Neuronal stem cell (in vitro differentiated cells): ENCODE measurements around the gene CCDC149.

ENCODE experiments used
- DNase-seq: peaks from one replicate; pipeline ENCODE4 v3.0.0-alpha.2; 2013; ENCODE audit warnings: low spot score
- H2AFZ ChIP-seq: one replicate; pipeline ENCODE4 v1.6.1; 2013; ENCODE audit warnings: mild to moderate bottlenecking, low read length, inconsistent platforms
- H2AK5ac ChIP-seq: 2 replicates; pipeline ENCODE4 v1.6.1; 2013; ENCODE audit warnings: low read depth, mild to moderate bottlenecking, inconsistent platforms, low read length, moderate library complexity, mixed read lengths
- H2BK120ac ChIP-seq: 2 replicates; pipeline ENCODE4 v1.6.1; 2013; ENCODE audit warnings: low read depth, mild to moderate bottlenecking, inconsistent platforms, low read length, moderate library complexity, mixed read lengths
- H2BK12ac ChIP-seq: one replicate; pipeline ENCODE4 v1.6.1; 2013; ENCODE audit warnings: low read length, inconsistent platforms
- H2BK15ac ChIP-seq: 2 replicates; pipeline ENCODE4 v1.6.1; 2013; ENCODE audit warnings: mild to moderate bottlenecking, low read length, inconsistent platforms, mixed read lengths
- H2BK5ac ChIP-seq: one replicate; pipeline ENCODE4 v1.6.1; 2013; ENCODE audit warnings: inconsistent platforms, mild to moderate bottlenecking, low read length, moderate library complexity
- H3K14ac ChIP-seq: one replicate; pipeline ENCODE4 v1.6.1; 2013; ENCODE audit warnings: low read length, inconsistent platforms
- H3K18ac ChIP-seq: 2 replicates; pipeline ENCODE4 v1.6.1; 2013; ENCODE audit warnings: low read length, inconsistent platforms
- H3K23ac ChIP-seq: 2 replicates; pipeline ENCODE4 v1.6.1; 2013; ENCODE audit warnings: low read depth, mild to moderate bottlenecking, mixed read lengths, low read length, inconsistent platforms; ENCODE audit not compliant: poor library complexity
- H3K27ac ChIP-seq: replicated peaks from 3 replicates; pipeline ENCODE4 v1.5.1; 2013; ENCODE audit warnings: low read length, inconsistent platforms
- H3K27me3 ChIP-seq, 3 experiments: 2 replicates each; pipeline ENCODE4 v1.6.1; 2013; ENCODE audit warnings: low read length in 3 of 3, mild to moderate bottlenecking in 2 of 3, inconsistent platforms in 1 of 3, low read depth in 1 of 3, mixed read lengths in 1 of 3, moderate library complexity in 1 of 3; ENCODE audit not compliant: control insufficient read depth in 3 of 3, insufficient read depth in 3 of 3
- H3K36me3 ChIP-seq, 2 donors: replicated peaks in 1 of 2; 2 replicates each; pipeline ENCODE4 v1.6.1; 2013; ENCODE audit warnings: low read length in 2 of 2; ENCODE audit not compliant: control insufficient read depth in 2 of 2, insufficient read depth in 2 of 2
- H3K4ac ChIP-seq: 2 replicates; pipeline ENCODE4 v1.6.1; 2013; ENCODE audit warnings: inconsistent platforms, mild to moderate bottlenecking, low read length, moderate library complexity
- H3K4me1 ChIP-seq, 2 donors: 1 replicate in 1 of 2; 2 replicates in 1 of 2; pipeline ENCODE4 v1.6.1; 2013; ENCODE audit warnings: low read length in 2 of 2, low read depth in 1 of 2; ENCODE audit not compliant: control insufficient read depth in 2 of 2, insufficient read depth in 1 of 2
- H3K4me2 ChIP-seq: one replicate; pipeline ENCODE4 v1.6.1; 2013; ENCODE audit warnings: mild to moderate bottlenecking, low read length, inconsistent platforms; ENCODE audit not compliant: insufficient read depth, poor library complexity, severe bottlenecking
- H3K4me3 ChIP-seq, 2 donors: 2 replicates each; pipeline ENCODE4 v1.5.1; 2013; ENCODE audit warnings: low read length in 2 of 2, mild to moderate bottlenecking in 2 of 2, inconsistent platforms in 1 of 2, moderate library complexity in 1 of 2
- H3K79me1 ChIP-seq: one replicate; pipeline ENCODE4 v1.6.1; 2013; ENCODE audit warnings: low read depth, mild to moderate bottlenecking, inconsistent platforms, low read length, moderate library complexity
- H3K9ac ChIP-seq: one replicate; pipeline ENCODE4 v1.6.1; 2013; ENCODE audit warnings: mild to moderate bottlenecking, low read depth, low read length, inconsistent platforms; ENCODE audit not compliant: poor library complexity
- H3K9me3 ChIP-seq, 2 donors: replicated peaks in 1 of 2; 2 replicates each; pipeline versions ENCODE3 to v1.6.1; 2013; ENCODE audit warnings: low read length in 2 of 2, mild to moderate bottlenecking in 2 of 2, inconsistent platforms in 1 of 2, low read depth in 1 of 2, mixed read lengths in 1 of 2, moderate library complexity in 1 of 2; ENCODE audit not compliant: control insufficient read depth in 2 of 2, insufficient read depth in 1 of 2
- H4K8ac ChIP-seq: one replicate; pipeline ENCODE4 v1.6.1; 2013; ENCODE audit warnings: low read depth, mild to moderate bottlenecking, inconsistent platforms, low read length, moderate library complexity
- H4K91ac ChIP-seq: one replicate; pipeline ENCODE4 v1.6.1; 2013; ENCODE audit warnings: low read length, low read depth, mild to moderate bottlenecking, inconsistent platforms; ENCODE audit not compliant: poor library complexity
- WGBS, 2 donors: extraction: QIAGEN DNeasy Blood & Tissue Kit; methylation state at CpG; one replicate each; pipeline ENCODE4 v1.1.7; 2013; ENCODE audit warnings: missing lambda C conversion rate in 2 of 2, mixed read lengths in 1 of 2; ENCODE audit not compliant: insufficient read length in 2 of 2, insufficient replicate concordance in 1 of 2; ENCODE audit errors: extremely low coverage in 2 of 2; 5-methylcytosine and 5-hydroxymethylcytosine counted together

The CCDC149 gene

DNA sequence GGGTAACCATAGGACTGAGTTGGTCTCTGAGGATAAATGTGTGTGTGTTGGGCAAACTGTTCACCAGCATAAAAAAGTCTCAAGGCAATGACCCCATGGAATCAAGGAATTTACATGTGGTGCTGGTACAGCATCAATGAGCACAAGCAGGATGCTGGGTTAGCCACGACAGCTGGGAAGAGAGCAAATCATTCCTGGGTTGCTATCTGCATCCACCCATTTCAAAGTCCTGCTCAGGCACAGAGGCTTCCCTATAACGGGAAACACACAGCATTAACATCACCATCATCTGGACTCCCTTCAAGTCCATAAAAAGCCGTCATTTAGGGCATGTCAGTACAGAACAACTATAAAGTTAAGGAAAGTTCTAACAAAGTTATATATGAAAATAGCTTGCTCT lies 41.6 kb downstream of the CCDC149 start:
- no peaks in the 10 kb centered on the region for H3K9me3 ChIP-seq
- no peak overlapping the region for H4K91ac ChIP-seq
- no peaks in the 10 kb centered on the region for H3K27me3 ChIP-seq
- no peak overlapping the region for H3K4ac ChIP-seq
- H3K79me1 ChIP-seq, result no peaks in the 10 kb centered on the region
- no peak overlapping the region for H3K9ac ChIP-seq
- H4K8ac ChIP-seq, result no peak overlapping the region
- H2BK5ac ChIP-seq, result no peak overlapping the region
- H3K14ac ChIP-seq, result no peak overlapping the region
- H3K18ac ChIP-seq, result no peak overlapping the region
- no peak overlapping the region for H3K4me2 ChIP-seq
- peaks cover 0 to 2% of the 10 kb centered on the region in 2 donors for H3K36me3 ChIP-seq
- no peak overlapping the region for H2BK12ac ChIP-seq
- H3K27ac ChIP-seq, result no peak overlapping the region
- no peak for DNase-seq
- peaks cover 0 to 2% of the 10 kb centered on the region in 2 donors for H3K4me1 ChIP-seq
- H3K4me3 ChIP-seq, result no peak overlapping the region
- no peak overlapping the region for H2BK120ac ChIP-seq
- no peak overlapping the region for H3K23ac ChIP-seq
- no CpG with 5 or more reads among the region's 3 CpGs for WGBS, 2 donors
- no peak overlapping the region for H2AFZ ChIP-seq
- H2BK15ac ChIP-seq, result no peak overlapping the region
- H2AK5ac ChIP-seq, result no peak overlapping the region

GRCh38 chr4:24867766-24868296 lies 45.0 kb downstream of the CCDC149 start:
- WGBS, 2 donors, result no CpG with 5 or more reads among the region's 9 CpGs
- no peak overlapping the region for H3K9ac ChIP-seq

GRCh38 chr4:24867251-24867650 lies 45.6 kb downstream of the CCDC149 start:
- Histone ChIP-seq H3K18ac (no peak overlapping the region), H3K9me3 (peaks cover 5 to 19% of the 10 kb centered on the region in 2 donors), H3K9ac (no peak overlapping the region), H3K79me1 (no peaks in the 10 kb centered on the region), H4K8ac (no peak overlapping the region), H2BK120ac (no peak overlapping the region), H3K14ac (no peak overlapping the region), H3K4me2 (no peak overlapping the region), H3K4me3 (no peak overlapping the region), H2BK5ac (no peak overlapping the region), H2AFZ (no peak overlapping the region), H3K36me3 (no peaks in the 10 kb centered on the region), H2AK5ac (no peak overlapping the region), H3K4me1 (peaks cover 2% of the 10 kb centered on the region in 2 donors), H2BK15ac (no peak overlapping the region), H3K27ac (no peak overlapping the region), H2BK12ac (no peak overlapping the region), H4K91ac (no peak overlapping the region), H3K27me3 (no peaks in the 10 kb centered on the region), H3K4ac (no peak overlapping the region), H3K23ac (no peak overlapping the region)
- DNase-seq, result no peak
- WGBS, 2 donors, result no CpG with 5 or more reads among the region's 1 CpG

More at GRCh38 chr4:24867766-24868296, 45.0 kb downstream of the CCDC149 start:
- no peak overlapping the region for H3K4me2 ChIP-seq
- peaks cover 0 to 1% of the 10 kb centered on the region in 2 donors for H3K36me3 ChIP-seq
- no peaks in the 10 kb centered on the region for H3K79me1 ChIP-seq
- H3K9me3 ChIP-seq, result peaks cover 5 to 19% of the 10 kb centered on the region in 2 donors
- no peaks in the 10 kb centered on the region for H3K27me3 ChIP-seq
- no peak overlapping the region for H3K4ac ChIP-seq
- no peak overlapping the region for H3K23ac ChIP-seq
- no peak overlapping the region for H3K14ac ChIP-seq
- no peak overlapping the region for H2BK15ac ChIP-seq
- no peak overlapping the region for H2BK5ac ChIP-seq
- DNase-seq, result no peak
- no peak overlapping the region for H4K91ac ChIP-seq
- no peak overlapping the region for H3K27ac ChIP-seq
- no peak overlapping the region for H4K8ac ChIP-seq
- H2AFZ ChIP-seq, result no peak overlapping the region
- no peak overlapping the region for H3K18ac ChIP-seq
- no peak overlapping the region for H2BK120ac ChIP-seq
- H2AK5ac ChIP-seq, result no peak overlapping the region
- H3K4me3 ChIP-seq, result no peak overlapping the region
- H2BK12ac ChIP-seq, result no peak overlapping the region
- peaks cover 2% of the 10 kb centered on the region in 2 donors for H3K4me1 ChIP-seq

GRCh38 chr4:24865401-24865800 lies 47.4 kb downstream of the CCDC149 start:
- H2BK15ac ChIP-seq, result no peak overlapping the region
- H3K4ac ChIP-seq, result no peak overlapping the region
- H3K4me2 ChIP-seq, result no peak overlapping the region
- peaks cover 2% of the 10 kb centered on the region in 2 donors for H3K4me1 ChIP-seq
- H3K4me3 ChIP-seq, result no peak overlapping the region
- H3K9ac ChIP-seq, result no peak overlapping the region
- no peak overlapping the region for H2BK12ac ChIP-seq
- H3K27me3 ChIP-seq, result no peaks in the 10 kb centered on the region
- H3K9me3 ChIP-seq, result peaks cover 9 to 19% of the 10 kb centered on the region in 2 donors
- H3K27ac ChIP-seq, result no peak overlapping the region
- WGBS, 2 donors, result no CpG with 5 or more reads among the region's 4 CpGs
- no peak overlapping the region for H2AK5ac ChIP-seq
- no peak overlapping the region for H3K18ac ChIP-seq
- H3K23ac ChIP-seq, result no peak overlapping the region
- no peak overlapping the region for H3K14ac ChIP-seq
- H2BK120ac ChIP-seq, result no peak overlapping the region
- H3K36me3 ChIP-seq, result no peaks in the 10 kb centered on the region
- H4K91ac ChIP-seq, result no peak overlapping the region
- no peak overlapping the region for H4K8ac ChIP-seq
- no peaks in the 10 kb centered on the region for H3K79me1 ChIP-seq
- H2AFZ ChIP-seq, result no peak overlapping the region
- DNase-seq, result no peak
- no peak overlapping the region for H2BK5ac ChIP-seq
